ENCODE results near the gene AANAT. TPM values are rescaled to one million over a fixed set of nuclear protein-coding genes. Genes with fewer than 3 reads are reported as not detected.
A peak's percentile ranks its signal among the peaks of the same experiment; 100 is the strongest.

AANAT gene
- total RNA-seq, 1 experiment from 2014 or later, result not detected

DNA sequence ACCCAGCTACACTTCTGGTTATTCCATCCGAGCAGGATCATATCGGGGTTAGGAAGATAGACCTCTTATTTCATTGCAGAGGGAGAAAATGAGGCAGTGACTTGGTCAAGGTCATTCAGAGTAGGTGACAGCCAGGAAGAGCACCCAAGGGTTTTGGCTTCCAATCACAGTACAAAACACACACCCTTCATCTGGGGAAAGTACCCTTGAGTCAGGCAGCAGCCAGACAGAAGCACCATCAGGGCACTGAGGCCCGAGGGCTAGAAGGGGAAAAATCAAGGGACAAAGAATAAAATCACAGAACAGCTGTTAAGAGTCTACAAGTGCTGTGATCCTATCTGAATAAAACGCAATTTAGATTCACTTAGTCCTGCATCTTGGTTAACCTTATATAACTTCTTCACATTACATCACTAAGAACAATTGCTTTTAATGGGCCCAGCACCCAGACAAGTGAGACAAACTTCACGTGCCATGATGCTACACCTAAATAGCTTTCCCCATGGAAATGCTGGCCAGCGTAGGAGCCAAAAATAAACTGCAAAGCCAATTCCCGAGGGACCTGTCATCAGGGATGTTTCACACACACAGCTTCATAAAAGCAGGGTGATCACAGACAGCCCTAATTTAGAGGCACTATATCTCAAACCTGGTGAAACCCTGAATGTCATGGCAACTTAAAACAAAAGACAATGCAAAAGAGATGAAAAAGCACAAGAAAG is 19.3 kb upstream of the AANAT start:
- ChIA-PET POLR2A (ENCODE audit: unreplicated experiment) (no interaction called here), CTCF (no interaction called here)
- no TSS peak for BruUV-seq (replicated peaks)
- no peaks in the 10 kb centered on the region for H3K9me3 ChIP-seq (ENCODE audit: insufficient read depth, low read depth)
- no peak for DNase-seq
- H3K9me2 ChIP-seq (ENCODE audit: insufficient read depth), result no peaks in the 10 kb centered on the region
- H3K27ac ChIP-seq, result peak overlapping the region; percentile 98
- peaks cover 16% of the 10 kb centered on the region; the same call in 1 of the 2 replicates for H4K20me1 ChIP-seq (ENCODE audit: insufficient read depth)
- H3K4me3 ChIP-seq, result no peak overlapping the region
- peaks cover 54% of the 10 kb centered on the region for H3K4me1 ChIP-seq (replicated peaks; ENCODE audit: insufficient read depth)
- H3K36me3 ChIP-seq (ENCODE audit: low read depth), result no peaks in the 10 kb centered on the region
- no peaks in the 10 kb centered on the region for H3K27me3 ChIP-seq (ENCODE audit: insufficient read depth, low read depth)
- peak overlapping the region; percentile 90 for H3K4me2 ChIP-seq
- peaks cover 83% of the 10 kb centered on the region for H3K79me2 ChIP-seq (ENCODE audit: low read depth)
- TF ChIP-seq EZH2 (IDR thresholded peaks at IDR 0.05; ENCODE audit: low read depth), result no peak
- peaks cover 35% of the 10 kb centered on the region for H3F3A ChIP-seq (ENCODE audit: insufficient read depth, low read depth)
- intact Hi-C loops (cut with micrococcal nuclease; ENCODE audit: unreplicated experiment), result no loop called here
- no peak overlapping the region for H2AFZ ChIP-seq

- no TSS peak for BruUV-seq (replicated peaks)
- H2AFZ ChIP-seq, result no peak overlapping the region
- no peak overlapping the region for H3K4me2 ChIP-seq
- H3K36me3 ChIP-seq (ENCODE audit: low read depth), result no peaks in the 10 kb centered on the region
- peaks cover 54% of the 10 kb centered on the region for H3K4me1 ChIP-seq (replicated peaks; ENCODE audit: insufficient read depth)
- intact Hi-C loops (cut with micrococcal nuclease; ENCODE audit: unreplicated experiment), result no loop called here
- peaks cover 43% of the 10 kb centered on the region for H3F3A ChIP-seq (ENCODE audit: insufficient read depth, low read depth)
- peaks cover 72% of the 10 kb centered on the region for H3K79me2 ChIP-seq (ENCODE audit: low read depth)
- H3K27ac ChIP-seq, result no peak overlapping the region
- no peaks in the 10 kb centered on the region for H3K27me3 ChIP-seq (ENCODE audit: insufficient read depth, low read depth)
- peaks cover 16% of the 10 kb centered on the region; the same call in 1 of the 2 replicates for H4K20me1 ChIP-seq (ENCODE audit: insufficient read depth)
- no peak for DNase-seq
- H3K9me2 ChIP-seq (ENCODE audit: insufficient read depth), result no peaks in the 10 kb centered on the region
- ChIA-PET POLR2A (ENCODE audit: unreplicated experiment) (no interaction called here), CTCF (interaction anchor here (0.6 kb wide), 1 partner anchor 267 kb away, joined by 5 read pairs; no protein-coding TSS in a partner anchor)
- no peak for TF ChIP-seq CTCF (conservative IDR thresholded peaks at IDR 0.05)
- TF ChIP-seq EZH2 (IDR thresholded peaks at IDR 0.05; ENCODE audit: low read depth), result no peak
- no peaks in the 10 kb centered on the region for H3K9me3 ChIP-seq (ENCODE audit: insufficient read depth, low read depth)
- no peak overlapping the region for H3K4me3 ChIP-seq
These were observed 18.3 kb upstream of the AANAT start for GRCh38 chr17:76449126-76449525.

GRCh38 chr17:76451506-76451905 is 15.9 kb upstream of the AANAT start:
- BruUV-seq (replicated peaks), result no TSS peak
- H3K9me2 ChIP-seq (ENCODE audit: insufficient read depth), result no peaks in the 10 kb centered on the region

More at GRCh38 chr17:76451506-76451905, 15.9 kb upstream of the AANAT start:
- Histone ChIP-seq H3K27me3 (ENCODE audit: insufficient read depth, low read depth) (no peaks in the 10 kb centered on the region), H2AFZ (no peak overlapping the region), H3K36me3 (ENCODE audit: low read depth) (no peaks in the 10 kb centered on the region), H3K4me3 (peak overlapping the region; percentile 87), H4K20me1 (ENCODE audit: insufficient read depth) (peaks cover 16% of the 10 kb centered on the region; the same call in 1 of the 2 replicates), H3K79me2 (ENCODE audit: low read depth) (peaks cover 51% of the 10 kb centered on the region), H3K4me2 (peak overlapping the region; percentile 87), H3K4me1 (replicated peaks; ENCODE audit: insufficient read depth) (peaks cover 31% of the 10 kb centered on the region), H3K9me3 (ENCODE audit: insufficient read depth, low read depth) (no peaks in the 10 kb centered on the region), H3F3A (ENCODE audit: insufficient read depth, low read depth) (peaks cover 25% of the 10 kb centered on the region), H3K27ac (no peak overlapping the region)
- POLR2A ChIA-PET (ENCODE audit: unreplicated experiment), result no interaction called here
- TF ChIP-seq EZH2 (IDR thresholded peaks at IDR 0.05; ENCODE audit: low read depth) (no peak), CTCF (conservative IDR thresholded peaks at IDR 0.05) (no peak)
- CTCF ChIA-PET, result interaction anchor here (0.6 kb wide), 1 partner anchor 55 kb away, joined by 4 read pairs; no protein-coding TSS in a partner anchor
- DNase-seq, result no peak
- intact Hi-C loops (cut with micrococcal nuclease; ENCODE audit: unreplicated experiment), result no loop called here

All from PC-9 (cell line).